Stimulated activated naive CD4-positive, alpha-beta T cell (primary cell): Measurements from ENCODE around the gene TKTL2.

Source experiments
- DNase-seq, 6 experiments: peaks; one replicate each; lab custom pipeline; 2025; lab: John Stamatoyannopoulos, UW

TKTL2 gene, protein sequence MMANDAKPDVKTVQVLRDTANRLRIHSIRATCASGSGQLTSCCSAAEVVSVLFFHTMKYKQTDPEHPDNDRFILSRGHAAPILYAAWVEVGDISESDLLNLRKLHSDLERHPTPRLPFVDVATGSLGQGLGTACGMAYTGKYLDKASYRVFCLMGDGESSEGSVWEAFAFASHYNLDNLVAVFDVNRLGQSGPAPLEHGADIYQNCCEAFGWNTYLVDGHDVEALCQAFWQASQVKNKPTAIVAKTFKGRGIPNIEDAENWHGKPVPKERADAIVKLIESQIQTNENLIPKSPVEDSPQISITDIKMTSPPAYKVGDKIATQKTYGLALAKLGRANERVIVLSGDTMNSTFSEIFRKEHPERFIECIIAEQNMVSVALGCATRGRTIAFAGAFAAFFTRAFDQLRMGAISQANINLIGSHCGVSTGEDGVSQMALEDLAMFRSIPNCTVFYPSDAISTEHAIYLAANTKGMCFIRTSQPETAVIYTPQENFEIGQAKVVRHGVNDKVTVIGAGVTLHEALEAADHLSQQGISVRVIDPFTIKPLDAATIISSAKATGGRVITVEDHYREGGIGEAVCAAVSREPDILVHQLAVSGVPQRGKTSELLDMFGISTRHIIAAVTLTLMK

GRCh38 chr4:163473576-163473975 is at the start of gene TKTL2:
TKTL2 (minus strand) TSS chr4:163473754; CDS start chr4:163473734, 20 bp downstream.
- DNase-seq: no peak

DNA sequence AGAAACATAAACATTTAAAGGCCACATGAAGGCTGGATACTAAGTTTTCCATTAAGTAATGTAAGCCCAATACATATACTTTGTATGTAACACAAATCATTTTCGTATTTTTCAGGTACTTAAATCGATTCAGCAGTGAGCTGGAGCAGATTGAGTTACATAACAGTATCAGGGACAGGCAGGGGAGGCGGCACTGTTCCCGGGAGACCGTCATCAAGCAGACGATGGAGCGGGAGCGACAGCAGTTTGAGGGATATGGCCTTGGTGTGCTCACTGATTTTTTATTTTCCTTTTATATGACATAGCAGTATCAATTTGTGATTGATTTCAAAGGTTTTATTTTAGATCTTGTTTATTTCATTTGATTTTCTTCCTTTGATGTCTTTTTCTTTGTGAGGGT is 41.6 kb upstream of the TKTL2 start:
- no peak for DNase-seq

- no peak for DNase-seq
Observed at GRCh38 chr4:163505374-163505773, 31.8 kb upstream of the TKTL2 start.

DNA sequence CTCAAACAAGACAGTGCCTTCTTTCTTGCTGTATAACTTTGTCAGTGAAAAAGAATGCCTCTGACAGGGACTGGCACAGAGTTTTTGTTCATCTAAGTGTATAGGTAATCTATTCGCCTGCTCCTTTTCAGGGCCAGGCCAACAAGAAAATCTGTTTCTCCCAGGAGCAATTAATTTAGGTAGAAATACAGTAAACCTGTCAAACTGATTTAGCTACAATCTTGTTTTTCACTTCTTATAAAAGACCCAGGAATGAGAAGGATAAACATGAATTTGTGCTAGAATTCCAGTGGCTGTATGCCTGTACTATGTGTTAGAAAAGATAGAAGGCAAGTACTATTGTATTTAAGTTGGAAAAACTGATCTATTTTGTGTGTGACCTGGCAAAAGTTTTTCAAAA is 27.0 kb upstream of the TKTL2 start:
- DNase-seq: no peak

DNA sequence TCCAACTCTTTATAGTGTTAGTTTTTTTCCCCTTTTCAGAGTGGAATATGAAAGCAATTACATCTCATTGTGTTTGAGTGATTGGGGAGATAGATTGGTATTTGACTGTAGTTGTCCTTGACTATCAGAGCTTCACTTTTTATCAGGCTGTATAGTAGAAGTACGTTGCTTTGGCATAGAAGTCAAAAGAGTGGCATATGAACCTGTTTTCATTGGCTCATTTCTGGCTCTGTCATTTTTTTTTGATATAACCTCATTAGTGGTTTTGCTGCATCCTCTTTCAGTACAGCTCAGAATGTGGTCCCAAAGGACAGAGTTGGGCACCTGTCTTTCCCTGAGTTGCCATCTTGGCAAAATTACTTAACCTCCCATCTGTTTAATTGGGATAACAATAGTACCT is 22.3 kb upstream of the TKTL2 start:
- peak in 2 of 6 experiments; percentile 11 to 37 for DNase-seq

- DNase-seq: peak; percentile 55 to 89 (median 62)
Observed at GRCh38 chr4:163494360-163495241, 21.0 kb upstream of the TKTL2 start, which contains the start of gene TMA16. TMA16 (plus strand) TSS chr4:163494690; CDS start chr4:163494802, 112 bp downstream.

DNA sequence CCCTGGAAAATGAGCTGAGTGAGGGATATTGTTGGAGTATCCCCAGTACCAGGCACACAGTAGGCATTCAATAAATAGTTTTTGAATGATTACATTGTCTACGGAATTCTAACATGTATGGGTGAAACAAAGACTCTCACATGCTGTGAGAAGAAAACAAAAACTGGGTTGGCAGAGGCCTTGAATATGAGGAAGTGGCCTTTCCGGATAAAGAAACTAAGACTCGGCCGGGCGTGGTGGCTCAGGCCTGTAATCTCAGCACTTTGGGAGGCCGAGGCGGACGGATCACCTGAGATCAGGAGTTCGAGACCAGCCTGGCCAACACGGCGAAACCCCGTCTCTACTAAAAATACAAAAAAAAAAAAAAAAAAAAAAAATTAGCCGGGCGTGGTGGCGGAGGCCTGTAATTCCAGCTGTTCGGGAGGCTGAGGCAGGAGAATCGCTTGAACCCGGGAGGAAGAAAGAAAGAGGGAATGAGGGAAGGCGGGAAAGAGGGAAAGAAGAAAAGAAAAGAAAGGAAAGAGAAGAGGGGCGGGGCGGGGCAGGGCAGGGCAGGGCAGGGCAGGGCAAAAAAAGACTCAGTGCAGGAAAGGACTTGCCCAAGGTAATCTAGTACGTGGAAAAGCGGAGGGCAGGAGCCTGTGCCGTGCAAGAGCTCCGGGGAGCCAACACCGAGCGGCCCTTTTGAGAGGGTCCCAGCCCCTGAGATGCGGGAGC is 20.2 kb upstream of the TKTL2 start:
- no peak for DNase-seq

DNA sequence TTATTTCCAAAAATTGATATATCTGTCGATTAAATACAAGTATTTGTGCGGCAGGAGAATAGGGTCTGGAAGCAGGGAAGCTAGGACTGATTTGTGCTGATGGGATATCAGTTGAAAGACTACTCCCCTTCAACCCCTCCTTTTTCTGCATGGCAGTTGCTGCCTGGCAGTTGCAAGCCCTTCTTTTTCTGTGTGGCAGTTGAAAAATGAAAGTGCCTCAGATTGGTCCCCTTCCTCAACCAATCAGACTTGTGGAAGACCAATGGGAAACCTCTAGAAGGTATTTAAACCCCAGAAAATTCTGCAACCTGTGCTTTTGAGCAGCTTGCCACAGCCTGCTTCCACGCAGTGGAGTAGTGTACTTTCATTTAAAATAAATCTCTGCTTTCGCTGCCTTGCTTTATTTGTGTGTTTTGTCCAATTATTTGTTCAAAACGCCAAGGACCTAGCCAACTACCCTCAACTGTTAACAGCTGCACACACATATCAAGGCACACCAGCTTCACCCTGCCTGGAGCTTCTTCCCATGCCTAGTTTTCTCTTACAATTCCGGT is 19.5 kb upstream of the TKTL2 start:
- peak in 1 of 6 experiments; percentile 2 for DNase-seq

DNA sequence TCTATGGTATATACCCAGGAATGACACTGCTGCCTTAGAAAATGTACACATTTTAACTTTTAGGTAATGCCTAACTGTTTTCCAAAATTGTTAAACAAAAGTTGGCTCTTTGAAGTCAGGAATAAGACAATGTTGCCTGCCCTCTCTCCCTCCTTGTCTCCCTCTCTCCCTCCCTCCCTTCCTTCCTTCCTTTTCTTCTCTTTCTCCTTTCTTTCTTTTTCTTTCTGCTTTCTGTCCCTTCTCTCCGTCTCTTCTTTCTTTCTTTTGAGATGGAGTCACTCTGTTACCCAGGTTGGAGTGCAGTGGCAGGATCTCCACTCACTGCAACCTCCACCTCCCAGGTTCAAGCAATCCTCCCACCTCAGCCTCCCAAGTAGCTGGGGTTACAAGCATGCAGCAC is 16.4 kb upstream of the TKTL2 start:
- DNase-seq: no peak

GRCh38 chr4:163486321-163486720 is 12.8 kb upstream of the TKTL2 start:
- no peak for DNase-seq

GRCh38 chr4:163485589-163485988 is 12.0 kb upstream of the TKTL2 start:
- no peak for DNase-seq

GRCh38 chr4:163484906-163485305 is 11.4 kb upstream of the TKTL2 start:
- peak in 5 of 6 experiments; percentile 14 to 49 (median 35) for DNase-seq

DNA sequence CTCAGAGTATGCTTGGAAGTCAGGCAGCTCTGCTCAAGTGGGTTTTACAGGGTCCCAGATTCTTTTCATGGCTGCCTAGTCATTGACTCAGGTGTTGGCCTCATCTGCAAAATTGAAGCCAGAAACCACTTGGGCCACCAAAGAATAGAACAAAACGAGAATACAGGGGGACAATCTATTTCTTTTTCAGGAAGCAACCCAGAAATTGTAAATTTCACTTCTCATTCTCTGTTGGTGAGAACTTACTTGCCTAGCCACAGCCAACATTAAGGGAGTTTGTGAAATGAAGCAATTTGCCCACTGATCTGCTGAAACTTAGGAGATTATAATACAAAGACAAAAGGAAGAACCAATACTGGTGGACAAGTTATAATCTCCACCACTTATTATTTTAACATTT is 8.6 kb upstream of the TKTL2 start:
- DNase-seq: no peak

DNA sequence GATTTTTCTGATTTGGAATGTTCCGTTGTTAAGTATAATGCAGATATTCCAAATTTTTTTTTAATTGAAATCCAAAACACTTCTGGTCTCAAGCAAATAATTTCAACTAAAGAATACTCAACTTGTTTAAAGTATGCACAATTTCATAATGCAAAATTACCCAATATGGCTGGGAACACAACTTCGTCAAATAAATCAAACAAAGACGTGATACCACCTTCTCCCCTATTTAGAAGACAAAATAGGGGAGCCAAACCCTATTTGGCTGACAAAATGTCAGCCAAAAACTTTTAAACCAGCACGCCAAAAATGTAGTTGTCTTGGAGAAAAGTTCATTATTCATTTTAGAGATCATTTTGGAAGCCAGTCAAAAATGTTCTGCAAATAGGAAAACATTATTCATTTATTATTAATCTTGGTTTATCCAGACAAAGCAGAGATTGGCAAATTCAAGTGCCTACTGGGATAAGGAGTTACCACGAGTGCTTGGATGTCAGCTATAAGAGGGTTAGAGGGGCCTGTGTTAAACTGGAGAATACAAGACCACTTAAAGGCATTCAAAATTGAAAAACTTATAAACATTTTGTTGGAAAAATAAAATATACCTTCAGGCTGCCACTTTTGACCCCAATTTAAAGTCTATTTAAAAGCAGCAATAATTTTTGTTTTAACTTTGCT is 3.3 kb upstream of the TKTL2 start:
- no peak for DNase-seq

- no peak for DNase-seq
Observed at GRCh38 chr4:163474027-163474426, 473 bp upstream of the TKTL2 start.

DNA sequence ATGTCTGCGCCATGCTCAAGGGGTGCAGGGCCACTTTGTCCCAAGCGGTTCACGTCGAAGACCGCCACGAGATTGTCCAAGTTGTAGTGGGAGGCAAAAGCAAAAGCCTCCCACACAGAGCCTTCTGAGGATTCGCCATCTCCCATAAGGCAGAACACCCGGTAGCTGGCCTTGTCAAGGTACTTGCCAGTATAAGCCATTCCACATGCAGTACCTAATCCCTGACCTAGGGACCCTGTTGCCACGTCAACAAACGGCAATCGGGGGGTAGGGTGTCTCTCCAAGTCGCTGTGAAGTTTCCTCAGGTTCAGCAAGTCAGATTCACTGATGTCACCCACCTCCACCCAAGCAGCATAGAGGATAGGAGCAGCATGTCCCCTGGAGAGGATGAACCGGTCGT is 424 bp downstream of the TKTL2 start:
- DNase-seq: no peak

DNA sequence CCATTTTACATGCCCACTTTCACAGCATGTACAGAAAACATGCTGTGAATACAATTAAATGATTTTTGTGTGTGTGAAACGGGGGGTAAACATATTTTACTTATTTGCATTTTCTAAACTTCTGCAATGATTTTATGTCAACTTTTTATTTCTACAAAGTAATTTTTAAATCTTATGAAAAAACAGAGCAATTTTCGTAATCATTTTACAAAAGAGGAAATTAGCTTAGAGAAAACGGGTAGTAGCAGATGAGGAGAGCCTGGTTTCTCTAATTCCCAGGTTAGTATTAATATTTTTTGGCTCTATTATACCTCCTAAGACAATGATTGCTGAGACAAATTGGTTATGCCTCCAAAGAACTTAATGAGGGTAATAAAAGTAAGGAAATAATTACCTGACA is 3.2 kb downstream of the TKTL2 start:
- DNase-seq: no peak

- DNase-seq: no peak
Observed at GRCh38 chr4:163467082-163467770, 6.3 kb downstream of the TKTL2 start.

- no peak for DNase-seq
Observed at GRCh38 chr4:163462556-163462955, 11.0 kb downstream of the TKTL2 start.

- DNase-seq: no peak
Observed at GRCh38 chr4:163448540-163449203, 24.9 kb downstream of the TKTL2 start.
